ENCODE data around the gene FGD5.

FGD5 gene

DNA sequence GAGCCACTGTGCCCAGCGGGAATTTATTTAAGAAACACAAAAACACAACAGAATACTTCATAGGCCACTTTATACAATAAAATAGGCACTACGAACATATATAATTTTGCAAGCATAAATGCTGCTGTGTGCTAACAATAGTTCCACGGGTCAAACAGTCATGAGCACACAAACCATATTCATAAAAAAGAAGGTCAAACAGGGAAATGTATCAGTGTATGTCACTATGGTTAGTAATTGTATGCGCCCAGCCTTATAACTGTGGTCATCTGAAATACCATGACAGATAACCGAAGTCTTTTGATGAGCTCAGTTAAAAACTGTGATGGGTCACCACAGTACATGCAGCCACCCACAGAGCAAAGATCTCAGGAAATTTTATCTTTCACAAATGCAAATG lies 90.5 kb downstream of the FGD5 start:
- TF ChIP-seq, protein P1, sequence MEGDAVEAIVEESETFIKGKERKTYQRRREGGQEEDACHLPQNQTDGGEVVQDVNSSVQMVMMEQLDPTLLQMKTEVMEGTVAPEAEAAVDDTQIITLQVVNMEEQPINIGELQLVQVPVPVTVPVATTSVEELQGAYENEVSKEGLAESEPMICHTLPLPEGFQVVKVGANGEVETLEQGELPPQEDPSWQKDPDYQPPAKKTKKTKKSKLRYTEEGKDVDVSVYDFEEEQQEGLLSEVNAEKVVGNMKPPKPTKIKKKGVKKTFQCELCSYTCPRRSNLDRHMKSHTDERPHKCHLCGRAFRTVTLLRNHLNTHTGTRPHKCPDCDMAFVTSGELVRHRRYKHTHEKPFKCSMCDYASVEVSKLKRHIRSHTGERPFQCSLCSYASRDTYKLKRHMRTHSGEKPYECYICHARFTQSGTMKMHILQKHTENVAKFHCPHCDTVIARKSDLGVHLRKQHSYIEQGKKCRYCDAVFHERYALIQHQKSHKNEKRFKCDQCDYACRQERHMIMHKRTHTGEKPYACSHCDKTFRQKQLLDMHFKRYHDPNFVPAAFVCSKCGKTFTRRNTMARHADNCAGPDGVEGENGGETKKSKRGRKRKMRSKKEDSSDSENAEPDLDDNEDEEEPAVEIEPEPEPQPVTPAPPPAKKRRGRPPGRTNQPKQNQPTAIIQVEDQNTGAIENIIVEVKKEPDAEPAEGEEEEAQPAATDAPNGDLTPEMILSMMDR (IDR thresholded peaks at IDR 0.05): no peak

DNA sequence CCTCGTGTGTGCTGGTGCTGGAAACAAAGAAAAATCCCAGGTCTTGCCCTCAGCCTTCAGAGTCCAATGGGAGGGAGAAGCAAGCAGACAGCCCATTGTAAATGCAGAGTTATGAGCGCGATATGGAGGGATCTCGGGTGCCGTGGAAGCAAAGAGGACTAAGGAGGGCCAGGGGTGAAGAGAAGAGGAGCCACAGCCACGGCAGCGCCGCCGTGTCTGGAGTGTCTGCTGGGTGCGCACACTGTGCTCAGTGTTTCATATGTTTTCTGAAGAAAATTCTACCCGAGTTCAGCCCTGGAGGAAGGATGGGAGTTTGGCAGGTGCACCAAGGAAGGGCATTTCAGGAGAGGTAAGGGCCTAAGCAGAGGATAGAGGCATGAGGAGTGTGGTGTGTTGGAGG lies 92.9 kb downstream of the FGD5 start:
- TF ChIP-seq, protein P1 (IDR thresholded peaks at IDR 0.05): no peak

DNA sequence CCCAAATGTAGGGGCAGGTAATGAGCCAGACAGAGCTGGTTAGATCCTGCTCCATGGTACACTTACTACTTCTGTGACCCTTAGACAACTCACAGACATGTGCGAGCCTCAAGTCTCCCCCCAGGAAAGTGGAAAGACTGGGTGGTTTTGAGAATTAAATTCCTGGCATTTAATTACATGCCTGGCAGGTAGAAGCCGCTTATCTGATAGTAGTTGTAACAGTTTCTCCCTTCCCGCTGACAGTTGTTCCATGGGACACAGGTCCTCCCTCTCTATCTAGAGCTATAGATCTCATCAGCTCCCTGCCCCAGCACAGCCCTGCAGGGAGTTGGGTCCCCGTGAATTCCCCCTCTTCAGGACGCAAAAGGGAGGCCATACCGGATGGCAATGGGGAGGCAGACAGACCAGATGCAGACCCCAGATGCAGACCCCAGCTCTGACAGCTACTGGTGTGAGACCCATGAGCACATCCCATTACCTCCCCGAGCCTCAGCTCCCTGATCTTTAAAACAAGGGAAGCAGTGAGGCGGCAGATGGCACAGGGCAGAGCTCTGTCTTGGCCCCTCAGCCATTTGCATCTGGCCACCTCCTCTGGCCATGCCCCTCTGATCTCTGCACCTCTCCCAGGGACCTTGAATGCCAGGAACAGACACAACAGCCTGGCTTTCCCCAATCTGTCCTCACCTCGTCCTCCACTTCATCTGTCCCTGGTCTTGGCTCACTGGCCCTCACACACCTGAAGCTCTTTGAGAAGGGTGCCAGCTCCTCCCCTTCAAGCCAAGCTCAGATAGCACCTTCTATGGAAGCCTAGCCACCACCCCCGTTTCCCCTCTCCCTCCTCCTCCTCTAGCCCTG lies 94.5 kb downstream of the FGD5 start:
- TF ChIP-seq, protein P1 (IDR thresholded peaks at IDR 0.05): no peak

DNA sequence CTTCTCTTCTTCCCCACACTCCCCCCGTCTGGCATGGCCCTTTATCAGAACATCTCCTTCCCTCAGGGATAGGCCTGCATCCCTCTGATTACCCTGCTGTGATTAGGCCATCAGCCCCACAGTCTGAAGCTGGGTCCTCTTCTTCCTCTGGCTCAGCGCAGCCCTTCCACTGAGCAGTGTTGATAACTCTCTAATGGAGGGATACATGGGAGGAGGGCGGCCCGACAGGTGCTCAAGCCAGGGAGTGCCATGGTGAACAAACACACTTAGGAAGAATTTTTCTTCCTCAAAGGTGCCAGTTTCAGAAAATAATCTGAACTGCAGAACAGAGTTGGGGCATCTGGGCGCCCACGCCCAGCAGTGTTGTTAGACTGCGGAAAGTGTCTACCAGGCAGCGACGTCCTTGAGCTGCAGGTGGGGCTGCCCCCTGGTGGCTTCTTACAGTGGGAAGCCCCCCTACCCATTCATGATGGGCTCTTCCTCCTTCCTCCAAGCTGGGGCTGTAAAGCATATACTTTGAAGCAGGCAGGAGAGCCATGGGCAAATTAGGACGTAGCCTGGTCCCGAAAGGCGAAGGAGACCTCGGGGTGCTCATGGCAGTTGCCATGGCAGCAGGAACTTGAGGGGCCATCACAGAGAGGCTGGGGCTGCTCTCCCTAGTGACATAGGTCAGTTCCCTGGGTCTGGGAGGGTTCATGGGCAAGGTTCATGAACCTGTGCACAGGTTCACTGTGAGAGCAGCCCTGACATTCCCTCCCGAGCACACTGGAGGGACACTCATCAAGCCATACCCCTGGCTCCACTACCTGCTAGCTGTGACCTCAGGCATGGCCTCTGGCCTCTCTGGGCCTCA lies 95.4 kb downstream of the FGD5 start:
- TF ChIP-seq, protein P1 (IDR thresholded peaks at IDR 0.05): peak; percentile 35; the same call in 1 of the 2 replicates

DNA sequence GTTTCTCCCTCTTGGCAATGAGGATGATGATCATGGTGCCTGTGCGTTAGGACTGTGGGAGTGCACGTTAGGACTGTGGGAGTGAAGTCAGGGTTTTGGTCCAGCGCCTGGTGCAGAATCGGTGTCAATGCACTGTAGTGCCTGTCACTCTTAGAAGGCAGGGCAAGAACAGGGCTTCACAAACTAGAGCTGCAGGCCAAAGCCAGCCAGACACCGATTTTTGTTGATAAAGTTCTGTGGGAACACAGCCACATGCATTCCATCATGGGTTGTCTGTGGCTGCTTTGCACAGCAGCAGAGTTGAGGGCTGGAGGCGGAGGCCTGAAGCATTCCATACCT lies 96.0 kb downstream of the FGD5 start:
- TF ChIP-seq, protein P1 (IDR thresholded peaks at IDR 0.05): no peak

DNA sequence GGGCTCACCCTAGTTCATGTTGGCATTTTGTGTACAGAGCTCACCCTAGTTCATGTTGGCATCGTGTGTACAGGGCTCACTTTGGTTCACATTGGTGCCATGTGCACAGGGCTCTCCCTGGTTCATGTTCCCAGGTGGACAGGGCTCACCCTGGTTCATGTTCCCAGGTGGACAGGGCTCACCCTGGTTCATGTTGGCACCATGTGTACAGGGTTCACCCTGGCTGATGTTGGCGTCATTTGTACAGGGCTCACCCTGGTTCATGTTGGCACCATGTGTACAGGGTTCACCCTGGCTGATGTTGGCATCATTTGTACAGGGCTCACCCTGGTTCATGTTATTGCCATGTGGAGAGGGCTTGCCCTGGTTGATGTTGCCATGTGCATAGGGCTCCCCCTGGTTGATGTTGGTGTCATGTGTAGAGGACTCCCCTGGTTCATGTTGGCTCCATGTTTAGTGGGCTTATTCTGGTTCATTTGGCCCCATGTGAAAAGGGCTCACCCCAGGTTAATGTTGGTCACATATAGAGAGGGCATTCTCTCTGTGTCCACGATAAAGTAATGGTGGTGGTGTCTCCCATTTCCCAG lies 97.0 kb downstream of the FGD5 start:
- TF ChIP-seq, protein P1 (IDR thresholded peaks at IDR 0.05): peak; percentile 17; the same call in 1 of the 2 replicates

DNA sequence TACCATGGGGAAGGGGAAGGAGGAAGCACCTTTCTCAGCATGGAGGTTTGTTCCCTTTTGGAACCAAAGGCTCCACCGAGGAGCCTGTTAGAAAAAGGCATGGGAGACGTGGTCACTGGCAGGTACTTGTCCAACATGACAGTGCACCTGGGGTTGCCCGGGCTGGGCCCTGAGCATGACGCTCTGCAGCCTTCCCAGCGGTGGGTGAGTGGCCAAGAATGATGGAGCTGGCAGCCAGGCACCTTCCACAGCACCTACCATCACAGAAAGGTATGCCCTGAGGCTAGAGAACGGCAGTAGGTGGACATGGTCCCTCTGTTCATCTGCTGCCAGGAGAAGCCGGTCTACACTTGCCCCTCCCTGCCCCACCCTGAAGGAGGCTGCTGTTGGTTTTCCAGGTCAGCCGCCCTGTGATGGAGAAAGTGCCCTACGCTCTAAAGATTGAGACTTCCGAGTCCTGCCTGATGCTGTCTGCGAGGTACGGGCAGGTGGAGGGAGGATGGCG lies 99.6 kb downstream of the FGD5 start:
- TF ChIP-seq, protein P1 (IDR thresholded peaks at IDR 0.05): no peak

All from LNCAP (cell line).